22Rv1 (cell line): Measurements from ENCODE around the gene ZFYVE28.
"Not testable (repeated sequence)": the region's sequence is repeated elsewhere in the genome, so short reads cannot be mapped to it uniquely, and the experiment has no call there.

ENCODE experiments used
- CTCF ChIP-seq: fragments of 450-650 bp; IDR thresholded peaks from 2 replicates; pipeline ENCODE4 v1.5.1; 2017; ENCODE audit warnings: mild to moderate bottlenecking
- ZFX ChIP-seq: fragments of 450-650 bp; IDR thresholded peaks from 2 replicates; pipeline ENCODE4 v1.6.1; 2017; ENCODE audit warnings: antibody characterized with exemption, borderline replicate concordance

GRCh38 chr4:2380589-2380988, 37.9 kb downstream of the ZFYVE28 start:
- TF ChIP-seq CTCF, ZFX: not testable (repeated sequence)
